ENCODE measurements around the gene INSM1.
"Not testable (repeated sequence)": the region's sequence is repeated elsewhere in the genome, so short reads cannot be mapped to it uniquely, and the experiment has no call there.

INSM1 gene

DNA sequence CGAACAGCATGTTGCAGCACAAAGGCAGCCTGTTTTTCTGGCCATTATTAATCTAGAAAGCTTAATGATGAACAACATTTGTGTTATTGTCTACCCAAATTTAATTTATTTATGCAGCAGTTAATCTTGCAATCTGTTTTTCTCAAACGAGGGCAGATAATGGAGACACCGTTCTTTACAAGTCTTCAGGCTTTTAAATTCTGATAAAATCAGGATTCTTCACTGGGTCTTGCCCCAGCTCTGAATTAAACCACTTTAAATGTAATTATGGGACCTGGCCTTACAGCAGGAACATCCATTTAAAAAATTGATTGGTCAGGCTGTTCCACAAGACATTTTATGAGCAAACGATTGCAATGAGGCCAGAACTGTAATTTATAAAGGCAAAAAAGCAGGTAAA lies 26.5 kb upstream of the INSM1 start:
- TF ChIP-seq, protein P1, sequence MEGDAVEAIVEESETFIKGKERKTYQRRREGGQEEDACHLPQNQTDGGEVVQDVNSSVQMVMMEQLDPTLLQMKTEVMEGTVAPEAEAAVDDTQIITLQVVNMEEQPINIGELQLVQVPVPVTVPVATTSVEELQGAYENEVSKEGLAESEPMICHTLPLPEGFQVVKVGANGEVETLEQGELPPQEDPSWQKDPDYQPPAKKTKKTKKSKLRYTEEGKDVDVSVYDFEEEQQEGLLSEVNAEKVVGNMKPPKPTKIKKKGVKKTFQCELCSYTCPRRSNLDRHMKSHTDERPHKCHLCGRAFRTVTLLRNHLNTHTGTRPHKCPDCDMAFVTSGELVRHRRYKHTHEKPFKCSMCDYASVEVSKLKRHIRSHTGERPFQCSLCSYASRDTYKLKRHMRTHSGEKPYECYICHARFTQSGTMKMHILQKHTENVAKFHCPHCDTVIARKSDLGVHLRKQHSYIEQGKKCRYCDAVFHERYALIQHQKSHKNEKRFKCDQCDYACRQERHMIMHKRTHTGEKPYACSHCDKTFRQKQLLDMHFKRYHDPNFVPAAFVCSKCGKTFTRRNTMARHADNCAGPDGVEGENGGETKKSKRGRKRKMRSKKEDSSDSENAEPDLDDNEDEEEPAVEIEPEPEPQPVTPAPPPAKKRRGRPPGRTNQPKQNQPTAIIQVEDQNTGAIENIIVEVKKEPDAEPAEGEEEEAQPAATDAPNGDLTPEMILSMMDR (IDR thresholded peaks at IDR 0.05; ENCODE audit: borderline replicate concordance, insufficient read depth, low read depth, low read length), result no peak
- H3K4me3 ChIP-seq (ENCODE audit: low read depth, low read length), result no peak overlapping the region

DNA sequence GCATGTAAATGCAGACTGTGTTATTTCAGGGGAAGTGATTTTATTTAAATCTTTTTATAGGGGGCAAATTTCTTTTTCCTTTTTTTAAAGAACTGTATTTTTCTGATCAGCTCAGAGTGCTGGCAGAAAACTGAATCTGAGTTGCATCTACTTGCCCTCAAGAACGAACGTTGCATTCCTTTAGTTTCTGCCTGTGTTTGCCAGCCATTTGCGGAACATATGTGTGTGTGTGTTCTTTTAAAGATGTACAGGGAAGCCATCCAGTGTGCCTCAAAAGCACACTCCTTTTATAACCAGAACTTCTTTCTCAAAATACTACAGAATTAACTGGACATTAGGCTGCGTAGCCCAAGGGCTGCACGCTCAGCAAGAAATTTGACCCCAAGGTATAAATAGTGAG lies 25.8 kb upstream of the INSM1 start:
- H3K4me3 ChIP-seq (ENCODE audit: low read depth, low read length), result no peak overlapping the region
- TF ChIP-seq, protein P1 (IDR thresholded peaks at IDR 0.05; ENCODE audit: borderline replicate concordance, insufficient read depth, low read depth, low read length), result no peak

DNA sequence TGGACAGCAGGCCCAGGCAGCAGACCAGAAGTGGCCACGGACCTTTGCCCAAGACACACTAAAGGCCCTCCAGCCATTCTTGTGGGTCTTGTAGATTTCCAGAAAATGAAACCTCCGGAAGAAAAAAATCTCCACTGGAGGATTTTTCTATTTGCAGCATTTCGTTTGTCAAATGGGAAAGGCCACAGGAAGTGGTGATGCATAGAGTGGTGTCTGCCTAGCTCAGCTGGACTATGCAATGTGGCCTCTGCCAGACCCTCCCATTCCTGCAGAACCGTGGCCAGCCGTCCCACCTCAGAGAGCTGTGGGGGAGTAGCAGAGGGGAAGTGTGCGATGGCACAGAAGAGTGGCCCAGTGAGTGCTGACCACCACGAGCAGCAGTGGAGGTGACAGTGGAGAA lies 24.0 kb upstream of the INSM1 start:
- no peak overlapping the region for H3K4me3 ChIP-seq (ENCODE audit: low read depth, low read length)
- TF ChIP-seq, protein P1 (IDR thresholded peaks at IDR 0.05; ENCODE audit: borderline replicate concordance, insufficient read depth, low read depth, low read length), result no peak

DNA sequence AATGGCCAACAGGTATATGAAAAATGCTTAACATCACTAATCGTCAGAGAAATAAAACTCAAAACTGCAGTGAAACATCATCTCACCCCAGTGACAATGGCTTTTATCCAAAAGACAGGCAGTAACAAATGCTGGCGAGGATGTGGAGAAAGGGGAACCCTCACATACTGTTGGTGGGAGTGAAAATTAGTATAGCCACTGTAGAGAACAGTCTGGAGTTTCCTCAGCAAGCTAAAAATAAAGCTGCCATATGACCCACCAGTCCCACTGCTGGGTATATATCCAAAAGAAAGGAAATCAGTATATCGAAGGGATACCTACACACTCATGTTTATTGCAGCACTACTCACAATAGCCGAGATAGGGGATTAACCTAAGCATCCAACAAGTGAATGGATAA lies 23.4 kb upstream of the INSM1 start:
- no peak overlapping the region for H3K4me3 ChIP-seq (ENCODE audit: low read depth, low read length)
- TF ChIP-seq, protein P1 (IDR thresholded peaks at IDR 0.05; ENCODE audit: borderline replicate concordance, insufficient read depth, low read depth, low read length), result no peak

DNA sequence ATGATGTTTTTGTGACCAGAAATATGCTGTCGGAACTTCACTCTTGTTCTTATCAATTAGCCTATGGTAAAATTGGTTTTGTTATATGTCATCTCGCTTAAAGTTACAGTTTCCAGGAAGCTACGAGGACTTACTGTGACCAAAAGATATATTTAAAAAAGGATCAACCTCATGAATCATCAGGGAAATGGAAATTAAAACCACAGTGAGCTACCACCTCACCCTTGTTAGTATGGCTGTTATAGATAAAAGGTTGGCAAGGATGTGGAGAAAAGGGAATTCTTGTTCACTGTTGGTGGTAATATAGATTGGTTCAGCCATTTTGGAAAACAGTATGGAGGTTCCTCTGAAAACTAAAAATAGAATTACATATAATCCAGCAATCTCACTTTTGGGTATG lies 14.3 kb upstream of the INSM1 start:
- TF ChIP-seq, protein P1 (IDR thresholded peaks at IDR 0.05; ENCODE audit: borderline replicate concordance, insufficient read depth, low read depth, low read length), result no peak

DNA sequence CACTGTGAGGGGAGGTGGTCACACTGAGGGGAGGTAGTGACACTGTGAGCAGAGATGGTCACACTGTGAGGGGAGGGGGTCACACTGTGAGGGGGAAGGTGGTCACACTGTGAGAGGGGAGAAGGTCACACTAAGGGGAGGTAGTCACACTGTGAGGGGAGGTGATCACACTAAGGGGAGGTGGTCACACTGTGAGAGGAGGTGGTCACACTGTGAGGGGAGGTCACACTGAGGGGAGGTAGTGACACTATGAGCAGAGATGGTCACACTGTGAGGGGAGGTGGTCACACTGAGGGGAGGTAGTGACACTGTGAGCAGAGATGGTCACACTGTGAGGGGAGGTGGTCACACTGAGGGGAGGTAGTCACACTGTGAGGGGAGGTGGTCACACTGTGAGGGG lies 12.4 kb upstream of the INSM1 start:
- not testable (repeated sequence) for H3K4me3 ChIP-seq (ENCODE audit: low read depth, low read length)

More for the DNA sequence above, 14.3 kb upstream of the INSM1 start:
- no peak overlapping the region for H3K4me3 ChIP-seq (ENCODE audit: low read depth, low read length)

DNA sequence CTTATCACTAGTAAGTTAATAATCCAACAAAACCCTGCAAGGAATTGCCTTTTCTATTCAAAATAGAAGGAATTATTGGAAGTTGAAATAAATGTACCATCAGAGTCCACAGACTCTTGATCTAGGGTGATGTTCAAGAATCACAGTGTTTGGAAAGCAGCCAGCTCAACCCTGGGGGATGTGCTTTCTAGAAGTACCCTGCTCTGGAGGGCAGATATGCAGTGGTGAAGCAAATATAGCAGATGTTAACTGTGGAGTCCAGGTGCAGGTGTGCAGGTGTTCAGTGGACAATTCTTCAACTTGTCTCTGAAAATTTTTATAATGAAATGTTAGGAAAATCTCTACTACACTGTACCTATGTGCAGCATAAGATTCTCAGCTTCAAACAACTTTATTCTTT lies 9.1 kb upstream of the INSM1 start:
- TF ChIP-seq, protein P1 (IDR thresholded peaks at IDR 0.05; ENCODE audit: borderline replicate concordance, insufficient read depth, low read depth, low read length), result no peak
- no peak overlapping the region for H3K4me3 ChIP-seq (ENCODE audit: low read depth, low read length)

DNA sequence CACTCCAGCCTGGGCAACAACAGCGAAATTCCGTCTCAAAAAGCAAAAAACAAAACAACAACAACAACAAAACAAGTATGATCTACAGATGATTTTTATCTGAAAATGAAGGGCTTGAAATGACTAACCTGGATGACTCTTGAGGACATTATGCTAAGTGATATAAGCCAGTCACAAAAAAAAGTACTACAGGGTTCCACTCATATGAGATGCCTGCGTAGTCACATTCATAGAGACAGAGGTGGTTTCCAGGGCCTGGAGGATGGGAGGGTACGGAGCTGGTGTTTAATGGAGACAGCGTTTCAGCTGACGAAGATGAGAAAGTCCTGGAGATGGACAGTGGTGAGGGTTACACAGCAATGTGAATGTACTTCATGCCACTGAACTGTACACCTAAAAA lies 8.3 kb upstream of the INSM1 start:
- TF ChIP-seq, protein P1 (IDR thresholded peaks at IDR 0.05; ENCODE audit: borderline replicate concordance, insufficient read depth, low read depth, low read length), result no peak
- H3K4me3 ChIP-seq (ENCODE audit: low read depth, low read length), result no peak overlapping the region
